Left colon (tissue), 2 donors: ENCODE measurements around the gene NCAM2. TPM values are rescaled to one million over a fixed set of nuclear protein-coding genes. Genes with fewer than 3 reads are reported as not detected.
"Not testable (repeated sequence)": the region's sequence is repeated elsewhere in the genome, so short reads cannot be mapped to it uniquely, and the experiment has no call there.

ENCODE experiments used
- ATAC-seq: fragments of 200-7000 bp; cut with Tn5 transposase; one replicate; pipeline ENCODE4 v1.9.1; 2020; ENCODE audit warnings: mild to moderate bottlenecking, moderate library complexity
- DNase-seq, 2 donors: peaks; one replicate each; pipeline ENCODE4 v3.0.0-alpha.2; 2020
- intact Hi-C, 2 donors: fragments of 100-400 bp; cut with DNase I in 1 of 2; cut with micrococcal nuclease in 1 of 2; formaldehyde crosslinking; loops; one replicate each; pipeline versions ENCODE4 v1.11.2 to v1.14.0; 2022; cut with DNase I, micrococcal nuclease
- total RNA-seq, 2 donors: library from RNA; stranded (reverse); fragmentation: NEBNext Ultra II Directional; extraction: Animal tissue kit (Norgen Biotek cat#: 25700); gene quantifications; one replicate each; pipeline ENCODE4 v1.2.1, GENCODE V29; 2021
- donor health status: DM: no; HTN: no; CAD: no.
- donor health status: DM: yes; HTN: yes; CAD: no.

NCAM2 gene
- total RNA-seq, 2 donors from 2014 or later, result 2.3 to 3.5 TPM

- intact Hi-C loops, result no loop called here
- DNase-seq, result no peak
- no peak for ATAC-seq
Observed at GRCh38 chr21:21079646-21080045, 81.4 kb downstream of the NCAM2 start.

DNA sequence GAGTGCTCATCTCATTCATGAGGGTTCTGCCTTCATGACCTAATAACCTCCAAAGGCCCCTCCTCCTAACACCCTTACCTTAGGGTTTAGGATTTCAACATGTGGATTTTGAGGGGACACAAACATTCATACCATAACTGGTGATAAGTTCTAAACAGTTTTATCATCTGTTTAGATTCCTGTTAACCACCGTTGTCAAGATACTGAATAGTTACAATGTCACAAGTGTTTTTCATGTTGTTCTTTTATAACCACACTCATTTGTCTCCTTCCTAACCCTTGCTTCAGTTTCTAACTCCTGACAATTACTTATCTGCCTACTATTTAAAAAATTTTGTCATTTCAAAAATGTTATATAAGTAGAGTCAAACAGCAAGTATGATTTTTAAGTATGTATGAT, 86.0 kb downstream of the NCAM2 start:
- no peak for DNase-seq
- no peak for ATAC-seq
- intact Hi-C loops, result no loop called here

- no peak for DNase-seq
- ATAC-seq, result no peak
- intact Hi-C loops, result no loop called here
Observed at GRCh38 chr21:21085206-21085605, 87.0 kb downstream of the NCAM2 start.

DNA sequence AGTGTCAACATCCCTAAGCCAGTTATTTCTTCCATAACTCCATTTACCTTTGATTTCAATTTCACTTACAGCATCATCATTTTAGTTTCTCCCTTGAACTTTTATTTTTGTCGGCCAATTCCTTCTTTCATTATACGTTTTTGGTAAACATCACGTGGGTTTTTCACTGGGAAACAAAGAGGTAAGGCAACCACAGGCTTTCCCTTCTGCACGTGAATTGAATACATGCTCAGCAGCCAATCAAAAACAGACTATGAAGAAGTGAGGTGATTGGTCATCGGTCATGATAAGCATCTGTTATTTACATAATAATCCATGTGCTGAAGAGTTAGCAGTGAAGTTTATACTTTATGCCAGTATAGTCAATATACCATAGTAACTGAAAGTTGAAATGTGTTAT, 98.7 kb downstream of the NCAM2 start:
- intact Hi-C loops, result no loop called here
- DNase-seq (no peak), ATAC-seq (no peak)

DNA sequence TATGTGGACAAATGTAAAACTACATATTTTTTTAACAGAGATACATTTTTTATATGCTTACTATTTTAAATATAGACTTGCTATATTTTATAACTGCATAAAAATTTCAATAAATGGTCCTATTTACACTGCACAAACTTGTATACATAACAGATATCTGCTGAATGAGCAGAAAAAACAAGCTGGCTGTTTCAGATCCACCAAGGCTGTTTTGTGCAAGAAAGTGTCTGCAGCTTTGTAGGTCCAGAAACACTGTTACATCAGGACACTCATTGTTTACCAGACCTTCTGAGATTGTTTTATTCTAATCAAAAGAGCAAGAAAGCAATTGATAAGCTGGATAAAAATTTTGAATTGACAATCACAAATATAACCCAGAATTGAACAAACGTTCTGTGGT, 99.3 kb downstream of the NCAM2 start:
- intact Hi-C loops, result no loop called here
- DNase-seq, result no peak
- ATAC-seq, result no peak

- intact Hi-C loops, result no loop called here
- DNase-seq, result no peak
- no peak for ATAC-seq
Observed at GRCh38 chr21:21101911-21102310, 103.7 kb downstream of the NCAM2 start.

- intact Hi-C loops, result no loop called here
- DNase-seq (no peak), ATAC-seq (no peak)
Observed at GRCh38 chr21:21102896-21103295, 104.7 kb downstream of the NCAM2 start.

GRCh38 chr21:21103692-21104091, 105.5 kb downstream of the NCAM2 start:
- intact Hi-C loops, result no loop called here
- no peak for DNase-seq
- no peak for ATAC-seq

DNA sequence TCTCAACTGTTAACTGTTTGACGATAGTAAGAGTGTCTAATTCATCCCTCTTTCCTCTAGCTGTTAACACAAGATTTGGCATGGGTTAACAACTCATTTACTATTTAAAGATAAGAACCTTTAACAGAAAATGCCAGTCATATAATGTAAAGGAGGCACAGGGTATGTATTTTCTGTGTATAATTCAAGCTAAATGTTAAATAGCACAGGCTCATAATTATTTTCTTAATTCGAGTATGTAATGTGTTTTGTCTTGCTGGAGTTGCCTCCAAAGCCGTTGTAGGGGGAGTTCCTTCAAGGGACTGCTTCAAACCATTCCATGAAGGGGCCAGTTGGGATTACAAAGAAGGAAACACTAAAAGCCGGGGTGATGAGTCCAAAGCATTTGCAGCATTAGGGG, 111.5 kb downstream of the NCAM2 start:
- DNase-seq (no peak), ATAC-seq (no peak)
- intact Hi-C loops, result no loop called here

GRCh38 chr21:21111309-21111920, 113.2 kb downstream of the NCAM2 start:
- ATAC-seq, result no peak
- intact Hi-C loops, result no loop called here
- DNase-seq, result no peak

DNA sequence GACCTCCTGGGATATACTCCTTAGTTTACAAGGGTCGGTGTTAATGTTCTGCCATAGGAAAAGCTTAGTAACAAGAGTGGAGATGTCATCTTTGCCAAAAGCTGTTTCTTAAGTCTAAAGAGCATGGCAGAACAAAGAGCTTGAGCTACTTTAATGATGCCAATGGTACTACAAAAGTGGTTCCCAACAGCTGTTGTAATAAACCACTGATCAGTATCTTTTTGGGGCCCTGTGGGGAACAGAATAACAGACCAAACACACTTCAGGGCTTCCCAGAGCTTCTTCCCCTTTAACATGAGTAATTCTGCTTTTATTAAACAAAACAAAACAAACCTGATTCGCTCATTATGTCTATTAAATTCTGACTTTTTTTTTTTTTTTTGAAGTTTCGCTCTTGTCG, 116.3 kb downstream of the NCAM2 start:
- intact Hi-C loops, result no loop called here
- ATAC-seq (no peak), DNase-seq (no peak)

GRCh38 chr21:21119091-21119490, 120.9 kb downstream of the NCAM2 start:
- intact Hi-C loops, result no loop called here
- ATAC-seq, result no peak

DNA sequence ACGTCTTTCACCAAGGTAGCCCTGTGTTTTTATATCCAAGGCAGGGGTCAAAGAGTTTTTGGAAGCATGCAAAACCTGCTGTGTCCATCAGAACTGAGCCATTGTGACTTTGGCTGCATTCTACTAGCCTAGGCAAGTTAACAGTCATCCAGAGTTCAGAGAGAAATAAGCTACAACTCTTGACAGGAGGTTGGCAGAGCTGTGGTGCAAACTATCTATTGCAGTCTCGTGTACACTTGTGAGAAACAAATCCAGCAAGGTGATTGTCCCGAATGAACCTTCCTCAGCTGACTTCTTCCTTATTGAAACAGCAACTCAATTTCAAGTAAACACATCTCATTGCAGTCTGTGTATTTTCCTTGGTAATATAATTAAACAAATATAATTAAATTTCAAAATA, 124.5 kb downstream of the NCAM2 start:
- intact Hi-C loops, result no loop called here
- DNase-seq (no peak), ATAC-seq (no peak)

More at GRCh38 chr21:21119091-21119490, 120.9 kb downstream of the NCAM2 start:
- no peak for DNase-seq

GRCh38 chr21:21132390-21132789, 134.2 kb downstream of the NCAM2 start:
- intact Hi-C loops, result no loop called here
- ATAC-seq (no peak), DNase-seq (no peak)

GRCh38 chr21:21137986-21138385, 139.8 kb downstream of the NCAM2 start:
- intact Hi-C loops, result no loop called here
- ATAC-seq, result no peak
- no peak for DNase-seq

- ATAC-seq (no peak), DNase-seq (no peak)
- intact Hi-C loops, result no loop called here
Observed at GRCh38 chr21:21146587-21147373, 148.6 kb downstream of the NCAM2 start.

DNA sequence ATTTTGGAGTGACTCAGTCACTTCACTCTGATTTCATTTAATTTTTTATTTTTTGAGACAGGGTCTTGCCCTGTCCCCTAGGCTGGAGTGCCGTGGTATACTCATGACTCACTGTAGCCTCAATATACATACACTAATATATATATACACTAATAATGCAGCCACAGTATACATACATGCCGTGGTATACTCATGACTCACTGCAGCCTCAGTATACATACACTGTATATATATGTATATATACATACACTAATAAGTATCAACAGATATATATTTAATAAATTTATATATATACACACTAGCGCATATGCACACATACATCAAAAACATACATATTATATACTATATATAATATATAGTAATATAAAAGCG, 149.2 kb downstream of the NCAM2 start:
- DNase-seq (no peak), ATAC-seq (no peak)
- intact Hi-C loops, result no loop called here

GRCh38 chr21:21148009-21148408, 149.8 kb downstream of the NCAM2 start:
- DNase-seq (no peak), ATAC-seq (no peak)
- intact Hi-C loops, result no loop called here

- intact Hi-C loops, result no loop called here
- DNase-seq (no peak), ATAC-seq (no peak)
Observed at GRCh38 chr21:21148514-21148913, 150.3 kb downstream of the NCAM2 start.

GRCh38 chr21:21149445-21149844, 151.2 kb downstream of the NCAM2 start:
- ATAC-seq, intact Hi-C loops, DNase-seq: not testable (repeated sequence)

DNA sequence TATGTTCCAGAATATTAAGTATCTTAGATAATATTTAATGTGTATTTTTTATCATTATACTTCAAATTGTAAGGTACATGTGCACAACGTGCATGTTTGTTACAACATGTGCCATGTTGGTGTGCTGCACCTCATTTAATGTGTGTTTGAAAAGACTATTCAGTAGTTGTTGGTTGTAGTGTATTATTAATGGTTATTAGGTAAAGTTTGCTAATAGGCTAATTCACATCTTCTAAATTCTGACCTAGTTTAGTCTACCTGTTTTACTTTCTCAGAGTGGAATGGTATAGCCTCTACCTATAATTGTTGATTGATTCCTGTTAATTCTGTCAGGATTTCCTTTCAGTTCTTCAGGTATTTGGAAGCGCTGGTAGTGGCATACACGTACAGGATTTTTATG, 153.0 kb downstream of the NCAM2 start:
- no peak for DNase-seq
- intact Hi-C loops, result no loop called here
- no peak for ATAC-seq
